ENCODE results near the gene VCY. TPM values are rescaled to one million over a fixed set of nuclear protein-coding genes. Genes with fewer than 3 reads are reported as not detected.

The VCY gene
- total and polyA plus RNA-seq, 2 donors (not counting 1 experiment from before 2014, with no cell fraction given) = not detected

Other genes with a start within 250 kb of the VCY start
- gene VCY1B, start 69.8 kb upstream of the VCY start, total RNA-seq = not detected in 2 replicates
- not detected in 2 replicates for gene VCY1B, start 69.8 kb upstream of the VCY start, polyA plus RNA-seq